22Rv1 (cell line): Measurements from ENCODE around the gene FMO2.

ENCODE experiments used
- H3K27ac ChIP-seq: fragments of 450-650 bp; 2 replicates; pipeline ENCODE4 v1.5.1; 2017
- ZFX ChIP-seq: fragments of 450-650 bp; IDR thresholded peaks from 2 replicates; pipeline ENCODE4 v1.6.1; 2017; ENCODE audit warnings: antibody characterized with exemption, borderline replicate concordance
- TF ChIP-seq, protein P1 (sequence below): fragments of 450-650 bp; IDR thresholded peaks from 2 replicates; pipeline ENCODE4 v1.5.1; 2017; ENCODE audit warnings: mild to moderate bottlenecking

FMO2 gene, protein sequence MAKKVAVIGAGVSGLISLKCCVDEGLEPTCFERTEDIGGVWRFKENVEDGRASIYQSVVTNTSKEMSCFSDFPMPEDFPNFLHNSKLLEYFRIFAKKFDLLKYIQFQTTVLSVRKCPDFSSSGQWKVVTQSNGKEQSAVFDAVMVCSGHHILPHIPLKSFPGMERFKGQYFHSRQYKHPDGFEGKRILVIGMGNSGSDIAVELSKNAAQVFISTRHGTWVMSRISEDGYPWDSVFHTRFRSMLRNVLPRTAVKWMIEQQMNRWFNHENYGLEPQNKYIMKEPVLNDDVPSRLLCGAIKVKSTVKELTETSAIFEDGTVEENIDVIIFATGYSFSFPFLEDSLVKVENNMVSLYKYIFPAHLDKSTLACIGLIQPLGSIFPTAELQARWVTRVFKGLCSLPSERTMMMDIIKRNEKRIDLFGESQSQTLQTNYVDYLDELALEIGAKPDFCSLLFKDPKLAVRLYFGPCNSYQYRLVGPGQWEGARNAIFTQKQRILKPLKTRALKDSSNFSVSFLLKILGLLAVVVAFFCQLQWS

DNA sequence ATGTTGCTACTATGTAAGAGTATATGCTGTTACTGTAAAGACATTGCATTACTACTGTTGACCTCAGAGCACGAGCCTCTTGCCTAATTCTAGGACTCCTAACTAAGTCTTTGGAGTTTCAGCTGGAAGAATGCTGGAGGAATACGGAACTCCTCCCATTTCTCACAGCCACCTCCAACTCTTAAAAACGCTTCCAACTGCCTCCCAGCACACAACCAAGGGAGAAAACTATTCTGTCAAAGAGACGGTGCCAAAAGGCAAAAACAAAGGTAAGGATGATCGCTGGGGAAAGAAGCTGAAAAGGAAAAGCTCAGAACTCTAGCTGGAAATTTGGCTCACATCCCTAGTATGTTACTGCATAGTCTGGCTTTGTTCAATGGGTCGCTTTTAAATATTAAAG lies at the start of gene FMO2:
FMO2 (plus strand) TSS at position 210 of the 400 bp plus-strand sequence. CDS start 414 bp downstream, outside the sequence.
- no peak for TF ChIP-seq ZFX
- TF ChIP-seq, protein P1, sequence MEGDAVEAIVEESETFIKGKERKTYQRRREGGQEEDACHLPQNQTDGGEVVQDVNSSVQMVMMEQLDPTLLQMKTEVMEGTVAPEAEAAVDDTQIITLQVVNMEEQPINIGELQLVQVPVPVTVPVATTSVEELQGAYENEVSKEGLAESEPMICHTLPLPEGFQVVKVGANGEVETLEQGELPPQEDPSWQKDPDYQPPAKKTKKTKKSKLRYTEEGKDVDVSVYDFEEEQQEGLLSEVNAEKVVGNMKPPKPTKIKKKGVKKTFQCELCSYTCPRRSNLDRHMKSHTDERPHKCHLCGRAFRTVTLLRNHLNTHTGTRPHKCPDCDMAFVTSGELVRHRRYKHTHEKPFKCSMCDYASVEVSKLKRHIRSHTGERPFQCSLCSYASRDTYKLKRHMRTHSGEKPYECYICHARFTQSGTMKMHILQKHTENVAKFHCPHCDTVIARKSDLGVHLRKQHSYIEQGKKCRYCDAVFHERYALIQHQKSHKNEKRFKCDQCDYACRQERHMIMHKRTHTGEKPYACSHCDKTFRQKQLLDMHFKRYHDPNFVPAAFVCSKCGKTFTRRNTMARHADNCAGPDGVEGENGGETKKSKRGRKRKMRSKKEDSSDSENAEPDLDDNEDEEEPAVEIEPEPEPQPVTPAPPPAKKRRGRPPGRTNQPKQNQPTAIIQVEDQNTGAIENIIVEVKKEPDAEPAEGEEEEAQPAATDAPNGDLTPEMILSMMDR: no peak
- no peak within 1 kb of the TSS for H3K27ac ChIP-seq

DNA sequence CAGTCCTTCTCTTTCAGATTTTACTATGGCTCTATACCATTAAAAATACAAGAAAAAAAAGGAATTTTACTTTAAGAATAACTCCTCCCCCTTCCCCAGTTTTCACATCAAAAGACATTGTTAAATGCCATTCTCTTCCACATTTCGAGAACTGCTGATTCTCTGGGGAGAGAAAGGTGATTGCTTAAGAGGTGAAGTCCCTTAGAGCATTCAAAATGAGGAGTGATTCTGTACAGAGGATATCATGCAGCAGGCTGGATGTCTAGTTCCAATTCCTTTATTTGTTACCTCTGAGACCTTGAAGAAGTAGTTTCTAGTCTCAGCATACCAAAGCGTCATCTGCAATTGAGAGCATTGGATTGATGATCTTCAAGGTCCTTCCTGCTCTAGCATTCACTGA lies 47.5 kb upstream of the FMO2 start:
- TF ChIP-seq, protein P1: no peak
- TF ChIP-seq ZFX: no peak
- H3K27ac ChIP-seq: no peak overlapping the region

DNA sequence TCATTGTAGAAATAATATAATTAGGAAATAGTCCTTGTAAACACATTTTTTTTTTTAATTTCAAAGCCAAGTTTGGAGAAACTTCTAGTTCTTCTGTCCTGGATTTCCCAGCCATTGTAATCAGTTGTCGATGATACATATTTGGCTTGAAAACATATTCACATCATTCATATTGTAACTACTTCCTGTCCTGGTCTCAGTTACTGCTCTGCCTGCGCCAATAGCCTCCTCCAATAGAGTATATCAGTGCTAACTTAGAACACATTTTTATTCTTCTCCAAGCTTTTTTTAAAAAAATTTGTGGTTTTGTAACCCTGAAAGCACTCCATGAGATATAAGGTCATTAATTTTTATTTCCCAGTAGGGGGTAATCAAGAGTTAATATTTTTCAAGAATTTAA lies 46.1 kb upstream of the FMO2 start:
- no peak overlapping the region for H3K27ac ChIP-seq
- TF ChIP-seq, protein P1: no peak
- no peak for TF ChIP-seq ZFX

DNA sequence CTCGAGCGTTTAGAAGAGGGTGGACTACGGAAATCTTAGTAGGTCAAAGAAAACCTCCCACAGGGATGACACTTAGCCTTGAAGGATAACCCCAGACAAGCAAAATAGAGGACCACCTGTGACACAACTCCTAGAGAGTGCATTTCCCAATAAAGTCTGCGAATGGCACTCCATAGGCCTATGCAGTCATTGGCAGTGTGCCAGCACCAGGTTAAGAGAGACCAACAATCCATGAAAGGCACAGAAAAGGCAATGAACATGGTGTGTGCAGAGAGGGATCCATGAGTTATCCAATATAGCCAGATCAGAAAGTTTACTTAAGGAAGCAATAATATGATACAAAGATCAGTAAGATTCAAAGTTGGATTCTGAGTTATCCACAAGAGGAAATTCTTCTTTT lies 45.2 kb upstream of the FMO2 start:
- H3K27ac ChIP-seq: no peak overlapping the region
- no peak for TF ChIP-seq ZFX
- TF ChIP-seq, protein P1: no peak

DNA sequence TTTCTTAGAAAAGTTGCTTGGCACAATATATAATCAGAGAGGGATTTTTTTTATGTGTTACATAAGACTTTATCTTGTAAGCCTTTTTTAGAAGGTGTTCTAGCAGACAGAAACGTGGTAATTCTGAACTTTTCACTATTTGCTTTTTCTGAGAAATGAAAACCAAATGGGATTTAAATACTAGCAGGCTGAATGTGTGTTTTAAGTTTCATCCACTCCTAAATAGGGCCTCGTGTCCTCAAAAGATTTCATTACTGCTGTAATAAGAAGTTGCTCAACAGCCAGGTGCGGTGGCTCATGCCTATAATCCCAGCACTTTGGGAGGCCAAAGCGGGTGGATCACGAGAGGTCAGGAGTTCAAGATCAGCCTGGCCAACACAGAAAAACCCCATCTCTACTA lies 44.7 kb upstream of the FMO2 start:
- TF ChIP-seq ZFX: no peak
- TF ChIP-seq, protein P1: no peak
- no peak overlapping the region for H3K27ac ChIP-seq

DNA sequence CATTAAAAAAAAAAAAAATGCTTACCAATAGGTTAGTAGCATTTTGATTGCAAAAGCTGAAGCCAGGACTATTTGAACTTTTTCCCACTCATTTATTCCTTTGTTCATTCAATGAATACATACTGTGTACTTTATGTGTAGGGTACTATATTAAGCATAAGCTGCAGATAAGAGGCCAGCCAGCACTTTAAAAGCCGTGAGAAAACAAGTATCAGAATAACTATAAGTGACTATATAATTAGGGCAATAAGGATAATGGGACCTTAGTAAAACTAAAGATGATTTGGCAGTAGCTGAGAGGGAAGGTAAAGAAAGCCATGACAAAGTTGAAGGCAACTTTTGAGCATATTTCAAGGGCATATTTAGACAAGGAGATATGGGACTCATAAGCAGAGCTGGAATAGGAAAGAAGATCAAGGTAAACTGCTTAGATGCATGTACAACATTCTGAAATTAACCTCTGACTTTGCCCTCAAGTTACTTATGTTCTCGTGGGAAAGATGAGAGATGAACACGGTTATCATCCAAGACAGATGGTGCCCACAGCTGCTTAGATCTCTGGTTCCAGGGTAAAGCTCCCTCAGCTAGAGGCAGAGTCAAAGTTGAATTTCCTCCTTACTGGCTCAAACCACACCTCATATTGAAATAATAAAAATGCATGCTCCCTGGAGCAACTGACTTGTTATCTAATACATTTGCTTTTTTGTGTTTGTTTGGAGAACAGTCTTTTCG lies 44.0 kb upstream of the FMO2 start:
- TF ChIP-seq, protein P1: no peak
- TF ChIP-seq ZFX: no peak
- H3K27ac ChIP-seq: no peak overlapping the region
